ENCODE measurements around the gene FCN3.

DNA sequence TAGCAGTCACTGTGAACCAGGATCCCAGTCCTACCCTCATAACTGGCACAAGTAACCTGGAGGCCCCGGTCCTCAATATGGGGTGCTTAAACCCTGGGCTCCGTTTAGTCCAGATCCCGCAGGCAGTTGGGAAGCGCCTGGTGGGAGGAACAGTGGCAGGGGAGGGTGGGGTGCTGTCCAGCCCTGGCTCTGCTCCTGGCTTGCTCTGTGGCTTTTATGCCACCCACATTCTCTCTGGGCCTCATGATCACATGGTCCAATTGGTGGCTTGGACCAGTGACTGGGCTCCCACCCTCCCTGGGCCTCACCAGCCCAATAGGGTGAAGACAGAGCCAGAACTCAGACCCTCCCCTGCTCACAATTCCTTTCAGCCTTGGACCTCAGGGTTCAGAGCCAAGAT lies 5.6 kb upstream of the FCN3 start:
- no peak for TF ChIP-seq POLR2A (IDR thresholded peaks at IDR 0.05; ENCODE audit: low read depth, low read length)
- TF ChIP-seq, protein P1, sequence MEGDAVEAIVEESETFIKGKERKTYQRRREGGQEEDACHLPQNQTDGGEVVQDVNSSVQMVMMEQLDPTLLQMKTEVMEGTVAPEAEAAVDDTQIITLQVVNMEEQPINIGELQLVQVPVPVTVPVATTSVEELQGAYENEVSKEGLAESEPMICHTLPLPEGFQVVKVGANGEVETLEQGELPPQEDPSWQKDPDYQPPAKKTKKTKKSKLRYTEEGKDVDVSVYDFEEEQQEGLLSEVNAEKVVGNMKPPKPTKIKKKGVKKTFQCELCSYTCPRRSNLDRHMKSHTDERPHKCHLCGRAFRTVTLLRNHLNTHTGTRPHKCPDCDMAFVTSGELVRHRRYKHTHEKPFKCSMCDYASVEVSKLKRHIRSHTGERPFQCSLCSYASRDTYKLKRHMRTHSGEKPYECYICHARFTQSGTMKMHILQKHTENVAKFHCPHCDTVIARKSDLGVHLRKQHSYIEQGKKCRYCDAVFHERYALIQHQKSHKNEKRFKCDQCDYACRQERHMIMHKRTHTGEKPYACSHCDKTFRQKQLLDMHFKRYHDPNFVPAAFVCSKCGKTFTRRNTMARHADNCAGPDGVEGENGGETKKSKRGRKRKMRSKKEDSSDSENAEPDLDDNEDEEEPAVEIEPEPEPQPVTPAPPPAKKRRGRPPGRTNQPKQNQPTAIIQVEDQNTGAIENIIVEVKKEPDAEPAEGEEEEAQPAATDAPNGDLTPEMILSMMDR (IDR thresholded peaks at IDR 0.05; ENCODE audit: extremely low read depth in 1 of 2, insufficient read depth in 1 of 2, low read depth in 1 of 2, low read length in 2 of 2), result no peak
- no peak for TF ChIP-seq POLR2AphosphoS5 (IDR thresholded peaks at IDR 0.05; ENCODE audit: insufficient read depth, low read depth, low read length)
- TF ChIP-seq FOS (IDR thresholded peaks at IDR 0.05; ENCODE audit: borderline replicate concordance, insufficient read depth, low read length), result no peak
- no peak for TF ChIP-seq EZH2 (IDR thresholded peaks at IDR 0.05; ENCODE audit: borderline replicate concordance, low read depth, low read length, severe bottlenecking)
- TF ChIP-seq, protein P2, sequence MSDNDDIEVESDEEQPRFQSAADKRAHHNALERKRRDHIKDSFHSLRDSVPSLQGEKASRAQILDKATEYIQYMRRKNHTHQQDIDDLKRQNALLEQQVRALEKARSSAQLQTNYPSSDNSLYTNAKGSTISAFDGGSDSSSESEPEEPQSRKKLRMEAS (IDR thresholded peaks at IDR 0.05; ENCODE audit: insufficient read depth, insufficient read length), result no peak
- no peak for TF ChIP-seq GATA2 (IDR thresholded peaks at IDR 0.05; ENCODE audit: insufficient read depth, insufficient read length, low read depth, low read length)
- no peak for TF ChIP-seq JUN (IDR thresholded peaks at IDR 0.05; ENCODE audit: borderline replicate concordance, insufficient read depth, insufficient read length, low read depth)
- no peak for TF ChIP-seq MYC (IDR thresholded peaks at IDR 0.05; ENCODE audit: low read depth, low read length)
